ENCODE data around the gene OPN1SW.

- no peak for TF ChIP-seq SP1 (IDR thresholded peaks at IDR 0.05)
- TF ChIP-seq FOXM1 (IDR thresholded peaks at IDR 0.05; ENCODE audit: borderline replicate concordance), result no peak
- no peak for TF ChIP-seq HDGF (IDR thresholded peaks at IDR 0.05; ENCODE audit: borderline replicate concordance)
- no peak for TF ChIP-seq FOXA1 (IDR thresholded peaks at IDR 0.05)
- no peak for TF ChIP-seq CTBP1 (IDR thresholded peaks at IDR 0.05; ENCODE audit: borderline replicate concordance)
- TF ChIP-seq ARNT (IDR thresholded peaks at IDR 0.05), result no peak
- TF ChIP-seq, protein P1, sequence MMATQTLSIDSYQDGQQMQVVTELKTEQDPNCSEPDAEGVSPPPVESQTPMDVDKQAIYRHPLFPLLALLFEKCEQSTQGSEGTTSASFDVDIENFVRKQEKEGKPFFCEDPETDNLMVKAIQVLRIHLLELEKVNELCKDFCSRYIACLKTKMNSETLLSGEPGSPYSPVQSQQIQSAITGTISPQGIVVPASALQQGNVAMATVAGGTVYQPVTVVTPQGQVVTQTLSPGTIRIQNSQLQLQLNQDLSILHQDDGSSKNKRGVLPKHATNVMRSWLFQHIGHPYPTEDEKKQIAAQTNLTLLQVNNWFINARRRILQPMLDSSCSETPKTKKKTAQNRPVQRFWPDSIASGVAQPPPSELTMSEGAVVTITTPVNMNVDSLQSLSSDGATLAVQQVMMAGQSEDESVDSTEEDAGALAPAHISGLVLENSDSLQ (IDR thresholded peaks at IDR 0.05), result no peak
- no peak for TF ChIP-seq ELF4 (IDR thresholded peaks at IDR 0.05)
- no peak for TF ChIP-seq BHLHE40 (IDR thresholded peaks at IDR 0.05; ENCODE audit: borderline replicate concordance)
- TF ChIP-seq L3MBTL2 (conservative IDR thresholded peaks at IDR 0.05), result no peak
- TF ChIP-seq NFRKB (IDR thresholded peaks at IDR 0.05), result no peak
Observed at GRCh38 chr7:128759242-128759641, 16.4 kb downstream of the OPN1SW start.

Measured in HEK293T (cell line).